NCI-H2029 treated with DMSO at 0.1 percent for 48 hours (cell line): Measurements from ENCODE around the gene TPK1.
"Not testable (repeated sequence)": the region's sequence is repeated elsewhere in the genome, so short reads cannot be mapped to it uniquely, and the experiment has no call there.

Experiments
- DNase-seq: peaks from one replicate; lab custom pipeline; 2025; lab: John Stamatoyannopoulos, UW

TPK1 gene

GRCh38 chr7:144777005-144777839, 58.6 kb downstream of the TPK1 start:
- no peak for DNase-seq

GRCh38 chr7:144776447-144776846, 59.4 kb downstream of the TPK1 start:
- DNase-seq = no peak

GRCh38 chr7:144775749-144776148, 60.1 kb downstream of the TPK1 start:
- no peak for DNase-seq

- DNase-seq = no peak
Measured at GRCh38 chr7:144771927-144772326, 63.9 kb downstream of the TPK1 start.

GRCh38 chr7:144771174-144771573, 64.7 kb downstream of the TPK1 start:
- no peak for DNase-seq

- no peak for DNase-seq
Measured at GRCh38 chr7:144769352-144769751, 66.5 kb downstream of the TPK1 start.

- DNase-seq = no peak
Measured at GRCh38 chr7:144768633-144769032, 67.2 kb downstream of the TPK1 start.

GRCh38 chr7:144763291-144763690, 72.6 kb downstream of the TPK1 start:
- DNase-seq = no peak

- DNase-seq = no peak
Measured at GRCh38 chr7:144762853-144763252, 73.0 kb downstream of the TPK1 start.

GRCh38 chr7:144761493-144761892, 74.4 kb downstream of the TPK1 start:
- no peak for DNase-seq

- DNase-seq = no peak
Measured at GRCh38 chr7:144759653-144760052, 76.2 kb downstream of the TPK1 start.

- no peak for DNase-seq
Measured at GRCh38 chr7:144747936-144748335, 87.9 kb downstream of the TPK1 start.

- DNase-seq = no peak
Measured at GRCh38 chr7:144738708-144739314, 97.0 kb downstream of the TPK1 start.

- DNase-seq = no peak
Measured at GRCh38 chr7:144738146-144738545, 97.7 kb downstream of the TPK1 start.

- DNase-seq = no peak
Measured at GRCh38 chr7:144736880-144737493, 98.9 kb downstream of the TPK1 start.

- DNase-seq = no peak
Measured at GRCh38 chr7:144735505-144736276, 100.2 kb downstream of the TPK1 start.

GRCh38 chr7:144731661-144732351, 104.0 kb downstream of the TPK1 start:
- no peak for DNase-seq

GRCh38 chr7:144730224-144730623, 105.6 kb downstream of the TPK1 start:
- DNase-seq = no peak

GRCh38 chr7:144729226-144729625, 106.6 kb downstream of the TPK1 start:
- DNase-seq = no peak

- no peak for DNase-seq
Measured at GRCh38 chr7:144728551-144728950, 107.3 kb downstream of the TPK1 start.

- DNase-seq = not testable (repeated sequence)
Measured at GRCh38 chr7:144726840-144727239, 109.0 kb downstream of the TPK1 start.

GRCh38 chr7:144725070-144725469, 110.8 kb downstream of the TPK1 start:
- no peak for DNase-seq
